Ishikawa (cell line): ENCODE data around the gene HYAL2.

Source experiments
- CEBPB ChIP-seq: IDR thresholded peaks from 2 replicates; pipeline ENCODE4 v1.6.1; 2012
- CREB1 ChIP-seq: IDR thresholded peaks from 2 replicates; pipeline ENCODE4 v1.6.1; 2012; ENCODE audit warnings: low read depth
- EGR1 ChIP-seq: IDR thresholded peaks from 2 replicates; pipeline ENCODE4 v1.6.1; 2012
- EP300 ChIP-seq: IDR thresholded peaks from 2 replicates; pipeline ENCODE4 v1.6.1; 2012; ENCODE audit warnings: borderline replicate concordance
- FOXM1 ChIP-seq: IDR thresholded peaks from 2 replicates; pipeline ENCODE4 v1.6.1; 2012; ENCODE audit warnings: low read depth, borderline replicate concordance
- MAX ChIP-seq: IDR thresholded peaks from 2 replicates; pipeline ENCODE4 v1.6.1; 2012
- NFIC ChIP-seq: IDR thresholded peaks from 2 replicates; pipeline ENCODE4 v1.6.1; 2012
- RAD21 ChIP-seq: IDR thresholded peaks from 2 replicates; pipeline ENCODE4 v1.6.1; 2012; ENCODE audit warnings: low read depth
- REST ChIP-seq: IDR thresholded peaks from 2 replicates; pipeline ENCODE4 v1.6.1; 2012; ENCODE audit warnings: low read depth, mild to moderate bottlenecking
- TAF1 ChIP-seq: IDR thresholded peaks from 2 replicates; pipeline ENCODE4 v1.6.1; 2012; ENCODE audit warnings: low read depth, mild to moderate bottlenecking
- TCF12 ChIP-seq: IDR thresholded peaks from 2 replicates; pipeline ENCODE4 v1.6.1; 2012; ENCODE audit warnings: low read depth
- TEAD4 ChIP-seq: IDR thresholded peaks from 2 replicates; pipeline ENCODE4 v1.6.1; 2012
- YY1 ChIP-seq: IDR thresholded peaks from 2 replicates; pipeline ENCODE4 v1.6.1; 2012; ENCODE audit warnings: low read depth
- ZBTB7A ChIP-seq: IDR thresholded peaks from 2 replicates; pipeline ENCODE4 v1.6.1; 2012; ENCODE audit warnings: low read depth
- TF ChIP-seq, protein P1 (sequence below): IDR thresholded peaks from 2 replicates; pipeline ENCODE4 v1.6.1; 2012

The HYAL2 gene

GRCh38 chr3:50365080-50365841 lies 42.7 kb upstream of the HYAL2 start:
- TF ChIP-seq REST, result no peak
- TF ChIP-seq EGR1, result no peak
- TF ChIP-seq RAD21, result peak; percentile 28; the same call in 1 of the 2 replicates
- peak; percentile 55; the same call in 1 of the 2 replicates for TF ChIP-seq MAX
- TF ChIP-seq CREB1, result 0 out of 2 replicates have a peak, but pooled peaks have one; percentile 3
- TF ChIP-seq NFIC, result no peak

- no peak for TF ChIP-seq EP300
- no peak for TF ChIP-seq MAX
- TF ChIP-seq NFIC, result no peak
- TF ChIP-seq EGR1, result no peak
- no peak for TF ChIP-seq CEBPB
- no peak for TF ChIP-seq TCF12
- no peak for TF ChIP-seq TEAD4
These were observed 42.1 kb upstream of the HYAL2 start for GRCh38 chr3:50364573-50365079.

DNA sequence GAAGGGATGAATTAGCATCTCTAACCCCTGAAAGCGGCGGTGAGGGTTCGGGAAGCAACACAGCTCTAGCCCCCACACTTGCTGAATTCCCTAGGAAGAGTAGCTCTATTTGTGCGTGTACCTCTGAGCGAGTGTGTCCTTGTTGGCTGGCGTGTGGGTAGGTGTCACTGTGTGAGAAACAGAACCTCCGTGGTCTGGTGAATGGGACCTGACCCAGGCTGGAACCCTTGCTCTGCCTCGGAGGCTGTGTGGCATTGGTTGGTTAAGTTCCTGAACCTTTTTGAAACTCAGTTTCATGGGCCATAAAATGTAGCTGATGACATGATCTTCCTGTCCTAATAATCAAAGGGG lies 37.2 kb upstream of the HYAL2 start:
- TF ChIP-seq TCF12 (no peak; the same call in 1 of the 2 replicates), TAF1 (no peak), MAX (no peak)

DNA sequence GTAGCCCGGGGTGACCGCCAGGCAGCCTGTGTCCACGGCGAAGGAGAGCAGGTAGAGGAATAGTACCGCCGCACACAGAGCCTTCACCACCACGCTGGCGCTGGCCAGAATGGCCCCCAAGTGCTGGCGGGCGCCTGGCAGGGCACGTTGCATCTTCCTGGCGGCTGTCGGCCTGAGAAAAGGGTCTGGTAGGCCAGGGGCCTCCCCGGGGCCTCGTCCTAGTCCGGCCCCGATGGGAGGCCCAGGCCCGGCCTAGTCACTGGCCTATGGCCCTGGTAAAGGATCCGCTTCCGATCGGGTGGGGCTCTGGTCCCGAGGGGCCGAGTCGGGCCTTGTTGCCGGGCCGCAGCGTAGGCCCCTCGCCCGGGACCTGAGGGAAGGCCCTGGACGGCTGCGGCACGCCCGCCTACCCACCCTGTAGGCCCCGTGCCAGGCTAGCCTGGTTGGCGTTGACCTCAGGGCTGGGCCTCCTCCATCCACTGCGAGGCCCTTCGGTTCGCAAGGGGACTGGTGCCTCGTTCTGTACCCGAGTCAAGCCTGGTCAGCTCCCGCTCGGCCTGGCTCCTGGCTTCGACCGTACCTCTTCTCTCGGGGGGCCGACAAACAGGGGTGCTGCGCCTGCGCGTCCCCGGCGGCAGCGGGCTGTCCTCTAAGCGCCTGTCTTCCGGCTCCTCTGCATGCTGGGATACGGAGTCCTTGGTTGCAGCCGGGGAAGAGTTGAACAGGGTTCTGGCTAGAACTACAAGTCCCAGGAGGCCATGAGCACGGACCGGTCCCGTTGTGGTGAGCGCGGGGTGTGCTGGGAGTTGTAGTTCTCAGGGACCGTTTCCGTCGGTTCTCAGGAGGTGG lies 36.6 kb upstream of the HYAL2 start, which contains the start of gene TMEM115:
TSS of gene TMEM115 (minus strand) at position 611 of the 849 bp plus-strand sequence. CDS start at position 153, 458 bp downstream.
- TF ChIP-seq TCF12 (peak; percentile 77; the same call in 1 of the 2 replicates), REST (no peak), EGR1 (no peak), TAF1 (peak; percentile 62; the same call in 1 of the 2 replicates), TEAD4 (no peak), RAD21 (no peak), EP300 (no peak), NFIC (0 out of 2 replicates have a peak, but pooled peaks have one; percentile 5), ZBTB7A (no peak), CEBPB (no peak), YY1 (peak; percentile 78; the same call in 1 of the 2 replicates), MAX (peak; percentile 48; the same call in 1 of the 2 replicates), FOXM1 (no peak), CREB1 (0 out of 2 replicates have a peak, but pooled peaks have one; percentile 62)
- TF ChIP-seq, protein P1, sequence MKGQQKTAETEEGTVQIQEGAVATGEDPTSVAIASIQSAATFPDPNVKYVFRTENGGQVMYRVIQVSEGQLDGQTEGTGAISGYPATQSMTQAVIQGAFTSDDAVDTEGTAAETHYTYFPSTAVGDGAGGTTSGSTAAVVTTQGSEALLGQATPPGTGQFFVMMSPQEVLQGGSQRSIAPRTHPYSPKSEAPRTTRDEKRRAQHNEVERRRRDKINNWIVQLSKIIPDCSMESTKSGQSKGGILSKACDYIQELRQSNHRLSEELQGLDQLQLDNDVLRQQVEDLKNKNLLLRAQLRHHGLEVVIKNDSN, result peak; percentile 62

GRCh38 chr3:50358355-50358910 lies 35.9 kb upstream of the HYAL2 start:
- TF ChIP-seq MAX (no peak), CEBPB (no peak), FOXM1 (no peak), EP300 (no peak), TEAD4 (no peak), CREB1 (no peak), EGR1 (no peak), TCF12 (no peak), ZBTB7A (no peak), REST (no peak), TAF1 (no peak), NFIC (no peak), YY1 (no peak), RAD21 (no peak)
- TF ChIP-seq, protein P1, result no peak
